Measurements from ENCODE around the gene DPPA2. TPM values are rescaled to one million over a fixed set of nuclear protein-coding genes. Genes with fewer than 3 reads are reported as not detected.

Gene DPPA2
- total RNA-seq, 1 donor from 2014 or later: not detected

DNA sequence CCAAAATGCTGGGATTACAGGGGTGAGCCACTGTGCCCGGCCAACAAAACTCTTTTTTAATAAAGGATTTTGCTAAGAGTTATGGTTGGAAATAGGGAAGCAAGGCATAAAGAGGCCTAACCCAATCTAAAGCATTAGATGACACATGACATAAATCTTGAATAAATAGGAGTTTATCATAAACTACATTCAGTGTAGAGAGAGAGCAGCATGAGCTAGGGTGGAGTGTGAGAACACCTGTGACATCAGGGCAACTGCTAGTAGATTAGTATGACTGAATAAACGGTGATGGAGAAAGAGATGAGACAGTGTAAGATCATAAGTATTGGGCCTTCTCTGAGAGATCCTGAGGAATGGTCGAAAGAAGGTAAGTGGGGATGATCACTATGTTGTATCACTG is 63.7 kb downstream of the DPPA2 start:
- Histone ChIP-seq H3K36me3 (no peaks in the 10 kb centered on the region), H3K27me3 (no peaks in the 10 kb centered on the region), H3K4me3 (no peak overlapping the region), H3K4me1 (no peaks in the 10 kb centered on the region), H3K9me3 (no peaks in the 10 kb centered on the region), H3K27ac (no peak overlapping the region)
- ATAC-seq: no peak
- intact Hi-C loops (cut with DNase I): no loop called here
- TF ChIP-seq, protein P1, sequence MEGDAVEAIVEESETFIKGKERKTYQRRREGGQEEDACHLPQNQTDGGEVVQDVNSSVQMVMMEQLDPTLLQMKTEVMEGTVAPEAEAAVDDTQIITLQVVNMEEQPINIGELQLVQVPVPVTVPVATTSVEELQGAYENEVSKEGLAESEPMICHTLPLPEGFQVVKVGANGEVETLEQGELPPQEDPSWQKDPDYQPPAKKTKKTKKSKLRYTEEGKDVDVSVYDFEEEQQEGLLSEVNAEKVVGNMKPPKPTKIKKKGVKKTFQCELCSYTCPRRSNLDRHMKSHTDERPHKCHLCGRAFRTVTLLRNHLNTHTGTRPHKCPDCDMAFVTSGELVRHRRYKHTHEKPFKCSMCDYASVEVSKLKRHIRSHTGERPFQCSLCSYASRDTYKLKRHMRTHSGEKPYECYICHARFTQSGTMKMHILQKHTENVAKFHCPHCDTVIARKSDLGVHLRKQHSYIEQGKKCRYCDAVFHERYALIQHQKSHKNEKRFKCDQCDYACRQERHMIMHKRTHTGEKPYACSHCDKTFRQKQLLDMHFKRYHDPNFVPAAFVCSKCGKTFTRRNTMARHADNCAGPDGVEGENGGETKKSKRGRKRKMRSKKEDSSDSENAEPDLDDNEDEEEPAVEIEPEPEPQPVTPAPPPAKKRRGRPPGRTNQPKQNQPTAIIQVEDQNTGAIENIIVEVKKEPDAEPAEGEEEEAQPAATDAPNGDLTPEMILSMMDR (IDR thresholded peaks at IDR 0.05): no peak
- DNase-seq: no peak

Other genes with a start within 250 kb of the DPPA2 start
- gene MORC1, start 198.4 kb downstream of the DPPA2 start, total RNA-seq: not detected
- not detected for gene C3orf85, start 179.8 kb downstream of the DPPA2 start, total RNA-seq
- gene DPPA4, start 21.0 kb upstream of the DPPA2 start, total RNA-seq: not detected